ENCODE measurements around the gene MKNK2.

MKNK2 gene

GRCh38 chr19:2021453-2022140 is 29.4 kb downstream of the MKNK2 start:
- no peak for DNase-seq (ENCODE audit: low read depth in 2 of 2)
- no peak for TF ChIP-seq CTCF (IDR thresholded peaks at IDR 0.05; ENCODE audit: low read depth, low read length)
- no peak overlapping the region for H3K4me3 ChIP-seq (replicated peaks in 1 of 2; ENCODE audit: low read depth in 2 of 2, low read length in 2 of 2)

DNA sequence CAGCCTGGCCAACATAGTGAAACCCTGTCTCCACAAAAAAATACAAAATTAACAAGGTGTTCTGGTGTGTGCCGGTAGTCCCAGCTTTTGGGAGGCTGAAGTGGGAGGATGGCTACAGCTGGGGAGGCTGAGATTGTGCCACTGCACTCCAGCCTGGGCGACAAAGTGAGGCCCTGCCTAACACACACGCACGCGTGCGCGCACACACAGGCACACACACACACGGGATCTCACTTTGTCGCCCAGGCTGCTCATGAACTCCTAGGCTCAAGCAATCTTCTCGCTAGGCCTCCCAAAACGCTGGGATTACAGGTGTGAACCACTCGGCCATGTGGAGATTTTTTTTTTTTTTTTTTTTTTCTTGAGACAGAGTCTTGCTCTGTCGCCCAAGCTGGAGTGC is 32.3 kb downstream of the MKNK2 start:
- H3K4me3 ChIP-seq (replicated peaks in 1 of 2; ENCODE audit: low read depth in 2 of 2, low read length in 2 of 2) = no peak overlapping the region
- no peak for TF ChIP-seq CTCF (IDR thresholded peaks at IDR 0.05; ENCODE audit: low read depth, low read length)
- DNase-seq (ENCODE audit: low read depth in 2 of 2) = no peak

DNA sequence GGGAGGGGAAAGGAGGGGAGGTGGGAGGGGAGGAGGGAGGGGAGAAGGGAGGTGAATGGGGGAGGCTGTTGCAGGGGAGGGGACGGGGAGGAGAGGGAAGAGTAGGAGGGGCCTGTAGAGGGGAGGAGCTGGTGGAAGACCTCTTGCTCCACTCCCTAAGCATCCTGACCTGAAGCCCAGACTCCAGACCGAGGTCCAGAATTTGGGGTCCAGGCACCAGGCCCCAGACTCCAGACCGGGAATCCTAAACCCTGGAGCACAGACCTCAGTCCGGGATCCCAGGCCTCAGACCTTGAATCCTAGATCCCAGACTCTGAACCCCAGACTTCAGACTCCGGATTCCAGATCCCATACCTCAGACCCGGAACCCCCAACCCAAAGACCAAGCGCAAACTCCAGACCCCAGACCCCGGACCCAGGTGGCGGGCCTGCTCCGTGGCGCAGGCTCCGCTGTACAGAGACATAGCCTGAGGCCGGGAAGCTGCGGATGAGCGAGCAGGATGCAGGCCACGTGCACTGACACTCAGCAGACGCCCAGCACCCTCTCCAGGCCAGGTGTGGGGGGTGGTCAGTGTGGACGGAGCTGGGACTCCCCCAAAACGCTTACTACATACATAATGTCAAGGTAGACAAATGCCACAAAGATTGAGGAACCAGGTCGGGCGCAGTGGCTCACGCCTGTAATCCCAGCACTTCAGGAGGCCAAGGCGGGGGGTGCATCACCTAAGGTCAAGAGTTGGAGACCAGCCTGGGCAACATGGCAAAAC is 34.8 kb downstream of the MKNK2 start:
- TF ChIP-seq CTCF (IDR thresholded peaks at IDR 0.05; ENCODE audit: low read depth, low read length) = no peak
- DNase-seq (ENCODE audit: low read depth in 2 of 2) = peak; percentile 82 to 93
- H3K4me3 ChIP-seq (replicated peaks in 1 of 2; ENCODE audit: low read depth in 2 of 2, low read length in 2 of 2) = peak overlapping the region; percentile 26 to 45

DNA sequence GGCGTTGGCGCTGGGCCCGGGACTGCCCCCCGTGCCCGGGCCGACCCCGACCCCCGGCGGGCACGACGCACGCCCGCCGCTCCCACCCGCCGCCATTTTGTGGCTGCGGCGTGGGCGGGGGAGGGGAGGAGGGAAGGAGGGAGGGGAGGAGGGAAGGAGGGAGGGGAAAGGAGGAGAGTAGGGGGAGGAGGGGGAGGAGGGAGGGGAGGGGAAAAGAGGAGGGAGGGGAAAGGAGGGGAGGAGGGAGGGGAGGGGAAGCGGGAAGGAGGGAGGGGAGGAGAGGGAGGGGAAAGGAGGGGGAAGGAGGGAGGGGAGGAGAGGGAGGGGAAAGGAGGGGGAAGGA is 35.5 kb downstream of the MKNK2 start, which contains the start of gene BTBD2:
BTBD2 (minus strand) TSS at position 107 of the 343 bp plus-strand sequence; CDS start at position 96, 11 bp downstream.
- peak within 1 kb of the TSS; percentile 61 to 76 for H3K4me3 ChIP-seq (replicated peaks in 1 of 2; ENCODE audit: low read depth in 2 of 2, low read length in 2 of 2)
- peak; percentile 77 to 92 for DNase-seq (ENCODE audit: low read depth in 2 of 2)
- no peak for TF ChIP-seq CTCF (IDR thresholded peaks at IDR 0.05; ENCODE audit: low read depth, low read length)

DNA sequence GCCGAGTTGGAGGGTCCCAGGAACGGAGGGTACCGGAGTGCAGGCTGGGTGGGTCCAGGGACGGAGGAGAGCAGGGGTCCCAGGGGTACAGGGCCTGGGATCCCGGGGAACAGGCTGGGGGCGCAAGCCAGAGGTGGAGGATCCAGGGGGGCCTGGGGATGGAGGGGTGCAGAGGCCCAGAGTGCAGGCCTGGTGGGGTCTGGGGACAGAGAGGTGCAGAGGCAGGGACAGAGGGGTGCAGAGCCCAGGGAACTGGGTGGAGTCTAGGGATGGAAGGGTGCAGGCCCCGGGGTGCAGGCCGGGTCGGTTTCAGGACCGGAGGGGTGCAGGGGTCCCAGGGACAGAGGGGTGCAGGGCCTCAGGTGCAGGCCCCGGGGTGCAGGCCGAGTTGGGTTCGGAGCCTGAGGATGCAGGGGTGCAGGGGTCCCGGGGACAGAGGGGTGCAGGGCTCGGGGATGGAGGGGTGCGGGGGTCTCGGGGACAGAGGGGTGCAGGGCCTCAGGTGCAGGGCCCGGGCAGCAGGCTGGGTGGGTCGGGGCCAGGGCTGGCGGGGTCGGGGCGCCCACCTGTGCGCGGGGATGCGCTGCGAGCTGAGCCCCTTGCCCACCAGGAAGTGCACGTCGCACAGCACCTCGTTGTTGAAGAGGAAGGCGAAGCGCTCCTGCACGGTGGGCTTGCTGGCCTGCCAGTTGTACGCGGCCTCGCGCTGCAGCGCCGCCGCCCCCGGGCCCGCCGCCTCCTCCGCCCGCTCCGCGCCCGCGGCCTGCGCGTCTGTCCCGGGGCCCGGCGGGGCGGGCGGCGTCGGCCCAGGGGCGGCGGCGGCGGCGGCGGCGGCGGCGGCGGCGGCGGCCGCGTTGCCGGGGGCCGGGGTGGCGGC is 36.1 kb downstream of the MKNK2 start:
- H3K4me3 ChIP-seq (replicated peaks in 1 of 2; ENCODE audit: low read depth in 2 of 2, low read length in 2 of 2) = peak overlapping the region; percentile 61 to 76
- TF ChIP-seq CTCF (IDR thresholded peaks at IDR 0.05; ENCODE audit: low read depth, low read length) = no peak
- DNase-seq (ENCODE audit: low read depth in 2 of 2) = no peak

DNA sequence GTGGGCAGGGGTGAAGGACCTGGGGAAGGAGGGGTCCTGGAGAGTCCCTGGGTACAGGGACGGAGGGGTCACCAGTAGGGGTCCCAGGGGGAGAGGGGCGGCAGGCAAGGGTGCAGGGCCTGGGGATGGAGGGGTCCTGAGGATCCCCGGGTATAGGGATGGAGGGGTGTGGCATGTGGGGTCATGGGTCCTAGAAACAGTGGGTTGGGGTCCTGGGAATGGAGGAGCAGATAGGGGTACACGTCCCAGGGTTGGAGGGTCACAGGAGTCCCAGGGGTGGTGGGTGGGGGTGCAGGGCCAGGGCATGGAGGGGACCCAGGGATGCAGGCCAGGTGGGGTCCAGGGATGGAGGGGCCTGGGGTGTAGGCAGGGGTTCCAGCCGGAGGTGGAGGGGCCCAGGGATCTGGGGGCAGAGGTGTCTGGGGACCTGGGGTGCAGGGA is 36.9 kb downstream of the MKNK2 start:
- no peak for DNase-seq (ENCODE audit: low read depth in 2 of 2)
- peak overlapping the region; percentile 61 to 76 for H3K4me3 ChIP-seq (replicated peaks in 1 of 2; ENCODE audit: low read depth in 2 of 2, low read length in 2 of 2)
- TF ChIP-seq CTCF (IDR thresholded peaks at IDR 0.05; ENCODE audit: low read depth, low read length) = no peak
